ENCODE results near the gene RPUSD4. TPM values are rescaled to one million over a fixed set of nuclear protein-coding genes. Genes with fewer than 3 reads are reported as not detected.

The RPUSD4 gene
- total RNA-seq, 4 donors from 2014 or later: 53.3 to 93.8 (median 69.2) TPM

- ATAC-seq (no peak), DNase-seq (no peak)
- in situ Hi-C loops (cut with MboI; ENCODE audit: low sequenced_read_pairs in 4 of 4): no loop called here
- Histone ChIP-seq H3K36me3 (peaks cover 0 to 39% of the 10 kb centered on the region in 2 donors), H3K4me3 (no peak overlapping the region), H3K4me1 (peaks cover 9 to 13% of the 10 kb centered on the region in 2 donors), H3K27me3 (no peaks in the 10 kb centered on the region), H3K9me3 (no peaks in the 10 kb centered on the region), H3K27ac (peak overlapping the region; percentile 0 to 60 (median 52))
- no peak for TF ChIP-seq POLR2A (IDR thresholded peaks at IDR 0.05)
- TF ChIP-seq, protein P1, sequence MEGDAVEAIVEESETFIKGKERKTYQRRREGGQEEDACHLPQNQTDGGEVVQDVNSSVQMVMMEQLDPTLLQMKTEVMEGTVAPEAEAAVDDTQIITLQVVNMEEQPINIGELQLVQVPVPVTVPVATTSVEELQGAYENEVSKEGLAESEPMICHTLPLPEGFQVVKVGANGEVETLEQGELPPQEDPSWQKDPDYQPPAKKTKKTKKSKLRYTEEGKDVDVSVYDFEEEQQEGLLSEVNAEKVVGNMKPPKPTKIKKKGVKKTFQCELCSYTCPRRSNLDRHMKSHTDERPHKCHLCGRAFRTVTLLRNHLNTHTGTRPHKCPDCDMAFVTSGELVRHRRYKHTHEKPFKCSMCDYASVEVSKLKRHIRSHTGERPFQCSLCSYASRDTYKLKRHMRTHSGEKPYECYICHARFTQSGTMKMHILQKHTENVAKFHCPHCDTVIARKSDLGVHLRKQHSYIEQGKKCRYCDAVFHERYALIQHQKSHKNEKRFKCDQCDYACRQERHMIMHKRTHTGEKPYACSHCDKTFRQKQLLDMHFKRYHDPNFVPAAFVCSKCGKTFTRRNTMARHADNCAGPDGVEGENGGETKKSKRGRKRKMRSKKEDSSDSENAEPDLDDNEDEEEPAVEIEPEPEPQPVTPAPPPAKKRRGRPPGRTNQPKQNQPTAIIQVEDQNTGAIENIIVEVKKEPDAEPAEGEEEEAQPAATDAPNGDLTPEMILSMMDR (IDR thresholded peaks at IDR 0.05 in 4 of 5, conservative IDR thresholded peaks at IDR 0.05 in 1 of 5): no peak
- intact Hi-C loops (cut with DNase I; ENCODE audit: low total_unique reads): no loop called here
These were observed 43.4 kb upstream of the RPUSD4 start for GRCh38 chr11:126254819-126255218.

GRCh38 chr11:126253265-126253664 lies 41.8 kb upstream of the RPUSD4 start:
- Histone ChIP-seq H3K27ac (no peak overlapping the region), H3K27me3 (no peaks in the 10 kb centered on the region), H3K36me3 (peaks cover 0 to 39% of the 10 kb centered on the region in 2 donors), H3K4me3 (no peak overlapping the region), H3K9me3 (no peaks in the 10 kb centered on the region), H3K4me1 (peaks cover 9 to 13% of the 10 kb centered on the region in 2 donors)
- TF ChIP-seq, protein P1 (IDR thresholded peaks at IDR 0.05 in 4 of 5, conservative IDR thresholded peaks at IDR 0.05 in 1 of 5): no peak
- no peak for TF ChIP-seq POLR2A (IDR thresholded peaks at IDR 0.05)
- in situ Hi-C loops (cut with MboI; ENCODE audit: low sequenced_read_pairs in 4 of 4) (no loop called here), intact Hi-C loops (cut with DNase I; ENCODE audit: low total_unique reads) (no loop called here)
- DNase-seq (no peak), ATAC-seq (no peak)

GRCh38 chr11:126246636-126247035 lies 35.2 kb upstream of the RPUSD4 start:
- TF ChIP-seq, protein P1 (IDR thresholded peaks at IDR 0.05 in 4 of 5, conservative IDR thresholded peaks at IDR 0.05 in 1 of 5): no peak
- TF ChIP-seq POLR2A (IDR thresholded peaks at IDR 0.05): no peak
- Histone ChIP-seq H3K4me3 (no peak overlapping the region), H3K4me1 (no peaks in the 10 kb centered on the region), H3K27ac (no peak overlapping the region), H3K36me3 (peaks cover 0 to 40% of the 10 kb centered on the region in 2 donors), H3K9me3 (no peaks in the 10 kb centered on the region), H3K27me3 (no peaks in the 10 kb centered on the region)
- intact Hi-C loops (cut with DNase I; ENCODE audit: low total_unique reads): no loop called here
- DNase-seq (no peak), ATAC-seq (no peak)
- in situ Hi-C loops (cut with MboI; ENCODE audit: low sequenced_read_pairs in 4 of 4): loop anchor here in 1 of 4 donors (25.0 kb wide), 1 partner anchor 634 kb away; no protein-coding TSS in a partner anchor

- Histone ChIP-seq H3K9me3 (no peaks in the 10 kb centered on the region), H3K27ac (no peak overlapping the region), H3K4me3 (no peak overlapping the region), H3K27me3 (no peaks in the 10 kb centered on the region), H3K4me1 (peaks cover 12 to 20% of the 10 kb centered on the region in 2 donors), H3K36me3 (peaks cover 0 to 28% of the 10 kb centered on the region in 2 donors)
- DNase-seq: no peak
- intact Hi-C loops (cut with DNase I; ENCODE audit: low total_unique reads): no loop called here
- in situ Hi-C loops (cut with MboI; ENCODE audit: low sequenced_read_pairs in 4 of 4): loop anchor here in 1 of 4 donors (25.0 kb wide), 1 partner anchor 621 kb away; no protein-coding TSS in a partner anchor
- TF ChIP-seq, protein P1 (IDR thresholded peaks at IDR 0.05 in 4 of 5, conservative IDR thresholded peaks at IDR 0.05 in 1 of 5): no peak
- no peak for TF ChIP-seq POLR2A (IDR thresholded peaks at IDR 0.05)
- no peak for ATAC-seq
These were observed 21.9 kb upstream of the RPUSD4 start for GRCh38 chr11:126233391-126233790.

- in situ Hi-C loops (cut with MboI; ENCODE audit: low sequenced_read_pairs in 4 of 4) (loop anchor here in 1 of 4 donors (25.0 kb wide), 1 partner anchor 620 kb away; no protein-coding TSS in a partner anchor), intact Hi-C loops (cut with DNase I; ENCODE audit: low total_unique reads) (no loop called here)
- Histone ChIP-seq H3K9me3 (no peaks in the 10 kb centered on the region), H3K36me3 (peaks cover 0 to 22% of the 10 kb centered on the region in 2 donors), H3K4me3 (no peak overlapping the region), H3K27ac (no peak overlapping the region), H3K27me3 (no peaks in the 10 kb centered on the region), H3K4me1 (peaks cover 12 to 20% of the 10 kb centered on the region in 2 donors)
- no peak for DNase-seq
- no peak for ATAC-seq
- no peak for TF ChIP-seq POLR2A (IDR thresholded peaks at IDR 0.05)
- TF ChIP-seq, protein P1 (IDR thresholded peaks at IDR 0.05 in 4 of 5, conservative IDR thresholded peaks at IDR 0.05 in 1 of 5): no peak
These were observed 21.2 kb upstream of the RPUSD4 start for GRCh38 chr11:126232683-126233082.

Measured in gastrocnemius medialis (tissue), 4 donors.